SK-N-MC (cell line): ENCODE results near the gene FAM241A.
"Not testable (repeated sequence)": the region's sequence is repeated elsewhere in the genome, so short reads cannot be mapped to it uniquely, and the experiment has no call there.

Experiments
- EZH2 ChIP-seq: fragments of 200-600 bp; sonication (generic); IDR thresholded peaks from one replicate; pipeline ENCODE4 v1.6.1; 2017; ENCODE audit warnings: antibody characterized with exemption
- POLR2AphosphoS5 ChIP-seq: IDR thresholded peaks from 2 replicates; pipeline ENCODE4 v1.6.1; 2012; ENCODE audit warnings: mild to moderate bottlenecking, low read depth, low read length, borderline replicate concordance

DNA sequence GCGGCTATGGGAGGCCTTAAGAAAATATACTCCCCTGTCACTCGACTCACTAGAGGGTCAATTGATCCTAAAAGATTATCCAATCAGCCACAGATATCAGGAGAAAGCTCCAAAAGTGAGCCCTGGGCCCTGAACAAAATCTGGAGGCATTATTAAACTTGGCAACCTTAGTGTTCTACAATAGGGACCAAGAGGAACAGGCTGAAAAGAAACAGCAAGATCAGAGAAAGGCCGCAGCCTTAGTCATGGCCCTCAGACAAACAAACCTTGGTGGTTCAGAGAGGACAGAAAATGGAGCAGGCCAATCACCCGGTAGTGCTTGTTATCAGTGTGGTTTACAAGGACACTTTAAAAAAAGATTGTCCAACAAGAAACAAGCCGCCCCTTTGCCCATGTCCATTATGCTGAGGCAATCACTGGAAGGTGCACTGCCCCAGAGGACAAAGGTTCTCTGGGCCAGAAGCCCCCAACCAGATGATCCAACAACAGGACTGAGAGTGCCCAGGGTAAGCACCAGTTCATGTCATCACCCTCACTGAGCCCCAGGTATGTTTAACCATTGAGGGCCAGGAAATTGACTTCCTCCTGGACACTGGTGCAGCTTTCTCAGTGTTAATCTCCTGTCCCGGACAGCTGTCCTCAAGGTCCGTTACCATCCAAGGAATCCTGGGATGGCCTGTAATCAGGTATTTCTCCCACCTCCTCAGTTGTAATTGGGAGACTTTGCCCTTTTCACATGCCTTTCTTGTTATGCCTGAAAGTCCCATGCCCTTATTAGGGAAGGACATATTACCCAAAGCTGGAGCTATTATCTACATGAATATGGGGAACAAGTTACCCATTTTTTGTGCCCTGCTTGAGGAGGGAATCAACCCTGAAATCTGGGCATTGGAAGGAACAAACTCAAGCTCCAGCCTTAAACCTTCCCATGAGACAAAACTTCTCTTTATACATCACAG lies 63.2 kb downstream of the FAM241A start:
- not testable (repeated sequence) for TF ChIP-seq EZH2, POLR2AphosphoS5
